ENCODE measurements around the gene GRIN2D.
"Not testable (repeated sequence)": the region's sequence is repeated elsewhere in the genome, so short reads cannot be mapped to it uniquely, and the experiment has no call there.

GRIN2D gene

DNA sequence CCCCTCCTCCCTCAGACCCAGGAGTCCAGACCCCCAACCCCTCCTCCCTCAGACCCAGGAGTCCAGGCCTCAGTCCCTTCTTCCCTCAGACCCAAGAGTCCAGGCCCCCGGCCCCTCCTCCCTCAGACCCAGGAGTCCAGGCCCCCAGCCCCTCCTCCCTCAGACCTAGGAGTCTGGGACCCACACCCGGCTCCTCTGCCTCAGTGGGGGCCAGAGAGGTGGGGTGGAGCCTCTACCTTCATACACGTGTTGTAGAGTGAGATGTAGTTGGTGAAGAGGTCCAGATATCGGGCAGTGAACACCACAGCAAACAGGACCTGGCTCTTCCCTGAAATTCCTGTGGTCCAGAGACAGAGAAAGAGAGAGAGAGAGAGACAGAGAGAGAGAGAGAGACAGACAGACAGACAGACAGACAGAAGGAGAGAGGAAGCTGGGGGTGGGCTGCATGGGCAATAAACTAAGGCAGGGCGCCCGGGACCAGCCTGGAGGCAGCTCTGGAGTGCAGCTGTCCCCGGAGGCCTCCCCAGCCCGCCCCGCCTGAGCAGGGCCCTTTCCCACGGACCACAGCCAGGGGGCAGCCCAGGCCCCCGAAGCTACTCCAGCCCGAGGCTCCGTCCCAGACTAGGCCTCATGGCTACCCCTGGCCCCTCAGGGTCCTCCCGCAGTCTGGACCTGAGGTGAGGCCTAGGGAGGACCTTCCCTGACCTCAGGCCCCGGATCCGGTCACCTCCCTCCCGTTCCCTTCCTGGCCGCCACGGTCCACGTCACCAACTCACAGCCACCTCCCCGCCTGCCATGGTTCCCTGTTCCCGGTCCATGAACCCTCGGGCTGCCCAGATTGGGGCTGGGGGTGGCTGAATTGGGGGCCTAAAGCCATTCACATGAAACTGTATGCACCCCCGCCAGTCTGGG lies 3.0 kb upstream of the GRIN2D start:
- peak overlapping the region; percentile 90 for H3K4me3 Mint-ChIP-seq
- H3K27ac Mint-ChIP-seq: peak overlapping the region; percentile 97
- peaks cover 35% of the 10 kb centered on the region for H3K4me1 Mint-ChIP-seq
- H3K27me3 Mint-ChIP-seq: peaks cover 8% of the 10 kb centered on the region
- peaks cover 6% of the 10 kb centered on the region for H3K36me3 Mint-ChIP-seq
- no peaks in the 10 kb centered on the region for H3K9me3 Mint-ChIP-seq

DNA sequence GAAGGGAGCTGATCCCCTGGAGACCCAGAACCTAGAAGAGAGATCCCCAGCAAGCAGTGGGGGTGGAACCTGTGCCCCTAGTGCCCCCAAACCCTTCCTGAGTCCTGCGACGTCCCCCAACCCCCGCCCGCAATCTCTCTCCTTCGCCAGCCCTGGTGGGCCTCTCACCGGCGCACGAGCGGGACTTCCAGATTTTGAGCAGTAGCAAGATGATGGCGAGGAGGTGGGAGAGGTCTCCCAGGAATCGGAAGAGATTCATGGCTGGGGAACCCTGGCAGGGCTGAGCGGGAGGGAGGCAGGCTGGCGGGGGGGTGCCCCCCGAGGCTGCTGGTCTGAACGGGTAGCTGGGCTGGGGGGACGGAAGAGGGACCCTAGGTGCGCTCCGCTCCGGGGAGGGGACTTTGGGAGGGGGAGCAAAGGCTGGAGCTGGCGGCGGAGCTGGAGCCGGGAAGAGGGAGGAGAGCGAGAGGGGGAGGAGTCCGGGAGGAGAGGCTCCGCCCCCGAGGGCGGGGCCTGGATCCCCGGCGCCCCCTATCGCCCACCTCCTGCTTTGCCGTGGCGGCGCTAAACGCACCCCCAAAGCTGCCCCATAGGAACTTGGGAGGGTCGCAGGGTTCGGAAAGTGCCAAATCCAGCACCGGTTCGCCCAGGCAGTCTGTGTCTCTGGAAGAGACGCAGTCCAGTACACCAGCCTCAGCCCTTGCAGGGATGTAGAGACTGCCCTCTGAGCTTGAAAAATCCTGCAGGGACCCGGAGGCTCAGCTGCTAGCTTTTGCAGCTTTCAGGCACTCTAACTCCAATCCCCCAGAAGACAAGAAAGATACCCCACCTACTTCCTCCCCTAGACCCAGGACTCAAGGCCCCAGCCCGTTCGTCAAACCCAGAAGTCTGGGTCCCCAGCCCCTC lies 2.1 kb upstream of the GRIN2D start, which contains the start of gene KDELR1:
Gene KDELR1, minus strand, starts transcription at position 452 of the 906 bp plus-strand sequence. Its CDS starts 193 bp downstream, at position 259.
- H3K4me1 Mint-ChIP-seq: peaks cover 42% of the 10 kb centered on the region
- H3K4me3 Mint-ChIP-seq: peak within 1 kb of the TSS; percentile 90
- H3K9me3 Mint-ChIP-seq: no peaks in the 10 kb centered on the region
- H3K27me3 Mint-ChIP-seq: peaks cover 11% of the 10 kb centered on the region
- H3K27ac Mint-ChIP-seq: peak within 1 kb of the TSS; percentile 97
- H3K36me3 Mint-ChIP-seq: peaks cover 3% of the 10 kb centered on the region

DNA sequence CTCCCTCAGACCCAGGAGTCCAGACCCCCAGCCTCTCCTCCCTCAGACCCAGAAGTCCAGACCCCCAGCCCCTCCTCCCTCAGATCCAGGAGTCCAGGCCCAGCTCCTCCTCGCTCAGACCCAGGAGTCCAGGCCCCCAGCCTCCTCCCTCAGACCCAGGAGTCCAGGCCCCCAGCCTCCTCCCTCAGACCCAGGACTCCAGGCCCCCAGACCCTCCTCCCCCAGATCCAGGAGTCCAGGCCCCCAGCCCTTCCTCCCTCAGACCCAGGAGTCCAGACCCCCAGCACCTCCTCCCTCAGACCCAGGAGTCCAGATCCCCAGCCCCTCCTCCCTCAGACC lies 1.5 kb upstream of the GRIN2D start:
- H3K9me3 Mint-ChIP-seq, H3K27ac Mint-ChIP-seq, H3K36me3 Mint-ChIP-seq: not testable (repeated sequence)
- Mint-ChIP-seq H3K4me3 (peak overlapping the region; percentile 90), H3K4me1 (peaks cover 42% of the 10 kb centered on the region), H3K27me3 (peaks cover 11% of the 10 kb centered on the region)

DNA sequence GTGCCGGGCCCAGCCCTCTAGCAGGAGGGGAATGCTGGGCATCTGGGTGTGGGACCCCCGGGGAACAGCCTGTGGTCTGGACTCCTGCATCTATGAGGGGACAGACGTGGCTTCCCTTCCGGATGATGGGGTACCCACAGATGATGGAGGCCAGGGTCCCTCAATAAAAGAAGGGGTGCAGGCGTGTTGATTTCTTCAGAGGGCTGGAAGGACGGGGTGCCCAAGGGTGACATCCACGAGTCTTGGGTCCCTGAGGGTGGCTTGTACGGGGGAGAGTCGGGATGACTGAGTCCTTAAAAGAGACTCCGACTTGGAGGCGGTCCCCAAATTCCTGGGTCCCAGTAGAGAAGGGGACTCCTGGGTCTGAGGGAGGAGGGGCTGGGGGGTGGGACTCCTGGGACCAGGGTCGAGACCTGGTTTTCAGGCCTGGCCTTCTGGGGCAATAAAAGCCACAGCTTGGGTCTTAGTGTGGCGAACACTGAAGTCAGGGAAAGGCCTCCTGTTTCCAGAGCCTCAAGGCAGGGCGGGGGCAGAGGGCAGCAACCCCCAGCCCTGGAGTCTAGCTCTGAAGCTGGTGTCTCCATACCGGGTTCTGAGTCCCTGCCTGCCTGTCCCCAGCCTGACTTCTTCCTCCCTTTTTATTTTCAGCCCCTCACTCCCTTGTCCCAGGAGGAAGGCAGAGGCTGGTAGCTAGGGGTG lies 459 bp upstream of the GRIN2D start:
- Mint-ChIP-seq H3K9me3 (no peaks in the 10 kb centered on the region), H3K27me3 (peaks cover 18% of the 10 kb centered on the region), H3K36me3 (peaks cover 3% of the 10 kb centered on the region), H3K4me3 (peak overlapping the region; percentile 44), H3K27ac (peak overlapping the region; percentile 46), H3K4me1 (peaks cover 51% of the 10 kb centered on the region)

DNA sequence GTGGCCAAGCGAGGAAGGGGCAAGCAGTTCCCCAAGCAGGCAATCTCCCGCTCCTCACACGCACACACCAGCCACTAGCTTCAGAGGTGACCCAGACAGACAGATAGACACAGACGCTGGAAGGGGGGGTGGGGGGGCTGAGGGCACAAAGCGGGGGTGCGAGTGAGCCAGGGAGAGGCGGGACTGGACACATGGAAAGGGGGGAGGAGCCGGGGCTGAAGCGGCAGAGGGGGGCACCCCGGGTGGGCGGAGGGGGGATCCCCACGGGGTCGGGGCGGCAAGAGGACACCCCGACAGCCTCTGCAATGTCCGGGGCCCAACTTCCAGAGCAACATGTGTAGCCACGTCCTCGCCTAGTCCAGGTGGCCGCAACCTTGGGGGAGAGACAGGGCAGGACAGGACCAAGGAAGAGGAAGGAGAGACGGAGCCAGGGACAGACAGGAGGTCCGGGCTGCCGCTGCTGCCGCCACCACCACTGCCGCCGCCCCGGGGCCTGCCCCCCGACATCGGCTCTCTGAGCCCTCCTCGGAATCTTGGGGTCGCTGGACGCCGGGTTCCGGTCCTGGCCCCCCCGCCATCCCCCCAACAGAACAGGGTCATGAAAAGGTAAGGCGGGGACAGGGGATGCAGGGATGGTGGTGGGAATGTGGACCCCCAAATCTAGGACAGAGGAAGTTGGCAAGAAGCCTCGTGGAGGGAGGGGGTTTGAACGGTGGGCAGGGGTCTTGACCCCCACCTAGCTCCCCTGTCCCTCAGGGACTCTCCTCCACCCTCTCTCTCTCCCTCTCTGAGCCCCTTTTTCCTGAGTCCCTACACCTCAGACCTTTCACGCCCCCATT lies 1.1 kb downstream of the GRIN2D start:
- peaks cover 56% of the 10 kb centered on the region for H3K4me1 Mint-ChIP-seq
- peak overlapping the region; percentile 47 for H3K4me3 Mint-ChIP-seq
- peaks cover 18% of the 10 kb centered on the region for H3K27me3 Mint-ChIP-seq
- H3K36me3 Mint-ChIP-seq: no peaks in the 10 kb centered on the region
- H3K27ac Mint-ChIP-seq: no peak overlapping the region
- no peaks in the 10 kb centered on the region for H3K9me3 Mint-ChIP-seq

DNA sequence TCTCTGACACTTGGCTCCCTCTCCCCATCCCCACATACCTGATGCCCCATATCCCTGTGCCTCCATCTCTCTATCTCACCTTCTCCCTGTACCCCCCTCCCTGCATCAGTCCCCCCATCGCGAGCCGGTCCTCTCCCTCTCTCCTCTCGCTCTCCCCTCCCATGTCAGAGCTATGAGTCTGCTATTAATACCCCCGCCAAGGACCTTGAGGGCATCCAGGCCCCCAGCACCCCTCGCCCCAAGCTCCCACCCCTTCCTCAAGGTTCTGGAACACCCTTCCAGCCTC lies 1.6 kb downstream of the GRIN2D start:
- H3K27me3 Mint-ChIP-seq: peaks cover 18% of the 10 kb centered on the region
- H3K27ac Mint-ChIP-seq: no peak overlapping the region
- H3K4me1 Mint-ChIP-seq: peaks cover 58% of the 10 kb centered on the region
- H3K4me3 Mint-ChIP-seq: peak overlapping the region; percentile 15
- H3K9me3 Mint-ChIP-seq: no peaks in the 10 kb centered on the region
- H3K36me3 Mint-ChIP-seq: no peaks in the 10 kb centered on the region

DNA sequence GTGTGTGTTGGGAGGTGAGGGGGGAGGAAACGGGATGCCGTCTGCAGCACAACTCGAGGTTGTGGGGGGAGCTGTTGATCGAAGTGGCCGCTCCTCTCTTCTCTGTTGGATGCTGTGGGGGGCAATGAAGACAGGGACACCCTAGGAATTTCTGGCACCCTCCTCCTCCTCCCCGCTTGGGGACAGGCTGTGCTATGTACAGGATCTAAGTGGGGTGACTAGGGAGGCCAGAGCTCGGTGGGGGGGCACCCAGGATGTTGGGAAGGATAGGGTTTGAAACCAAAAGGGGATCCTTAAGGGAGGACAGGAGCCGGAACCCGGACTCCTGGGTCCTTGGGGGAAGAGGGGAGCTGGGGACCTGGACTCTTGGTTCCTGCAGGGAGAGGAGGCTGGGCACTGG lies 2.0 kb downstream of the GRIN2D start:
- H3K4me1 Mint-ChIP-seq: peaks cover 54% of the 10 kb centered on the region
- no peak overlapping the region for H3K4me3 Mint-ChIP-seq
- no peak overlapping the region for H3K27ac Mint-ChIP-seq
- H3K27me3 Mint-ChIP-seq: peaks cover 18% of the 10 kb centered on the region
- no peaks in the 10 kb centered on the region for H3K9me3 Mint-ChIP-seq
- H3K36me3 Mint-ChIP-seq: no peaks in the 10 kb centered on the region

DNA sequence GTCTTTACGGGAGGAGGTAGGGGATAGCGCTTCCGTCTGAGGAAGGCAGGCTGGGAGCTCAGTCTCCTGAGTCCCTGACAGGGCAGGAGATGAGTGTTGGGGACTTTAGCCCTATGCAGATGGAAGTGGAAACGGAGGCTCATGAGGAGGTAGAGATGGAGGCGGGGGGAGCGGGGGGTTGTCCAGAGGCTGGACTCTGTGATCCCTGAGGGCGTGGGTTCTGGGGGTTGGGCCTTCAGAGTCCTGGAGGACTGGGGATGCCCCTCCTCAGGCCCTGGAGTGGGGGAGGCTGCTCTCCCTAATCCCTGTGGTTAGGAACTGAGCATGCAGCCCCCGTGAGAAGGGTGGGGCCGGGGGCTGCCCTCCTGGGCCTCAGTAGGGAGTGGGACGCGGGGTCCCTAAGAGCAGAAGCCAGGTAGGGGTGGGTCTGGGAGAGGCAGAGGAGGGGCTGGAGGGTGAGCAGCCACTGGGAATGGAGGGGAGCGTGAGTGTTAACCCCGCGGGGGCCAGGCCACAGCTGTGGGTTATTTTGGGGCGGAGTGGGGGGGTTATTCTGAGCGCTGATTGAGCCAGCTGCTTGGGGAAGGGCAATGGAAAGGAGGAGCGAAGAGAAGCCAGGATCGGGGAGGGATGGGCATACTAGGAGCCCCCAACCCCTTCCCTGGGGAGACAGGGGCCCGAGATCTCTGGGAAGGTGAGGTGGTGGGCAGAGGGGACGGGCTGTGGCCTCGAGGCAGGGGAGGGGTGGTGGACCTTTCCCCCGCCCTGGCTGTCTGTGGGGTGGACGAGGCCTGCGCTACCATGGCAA lies 2.8 kb downstream of the GRIN2D start:
- no peaks in the 10 kb centered on the region for H3K36me3 Mint-ChIP-seq
- no peaks in the 10 kb centered on the region for H3K9me3 Mint-ChIP-seq
- no peak overlapping the region for H3K4me3 Mint-ChIP-seq
- peaks cover 54% of the 10 kb centered on the region for H3K4me1 Mint-ChIP-seq
- no peak overlapping the region for H3K27ac Mint-ChIP-seq
- H3K27me3 Mint-ChIP-seq: peaks cover 18% of the 10 kb centered on the region

DNA sequence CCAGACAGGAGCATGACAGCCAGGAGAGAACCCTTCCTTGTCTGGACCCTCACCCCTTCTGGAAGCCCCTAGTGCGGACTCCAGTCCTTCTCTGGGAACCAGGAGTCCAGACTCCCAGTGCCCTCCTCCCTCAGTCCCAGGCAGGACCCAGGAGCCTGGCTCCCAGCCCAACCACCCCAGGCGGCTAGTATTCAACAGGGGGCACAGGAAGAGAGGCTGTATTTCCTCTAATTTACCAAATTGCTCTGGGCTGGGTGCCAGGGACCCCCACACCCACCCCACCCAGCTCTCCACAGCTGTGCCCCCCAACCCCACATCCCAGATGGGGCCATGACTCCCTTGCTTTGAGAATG lies 3.3 kb downstream of the GRIN2D start:
- H3K9me3 Mint-ChIP-seq: no peaks in the 10 kb centered on the region
- peaks cover 51% of the 10 kb centered on the region for H3K4me1 Mint-ChIP-seq
- peaks cover 18% of the 10 kb centered on the region for H3K27me3 Mint-ChIP-seq
- H3K4me3 Mint-ChIP-seq: no peak overlapping the region
- H3K27ac Mint-ChIP-seq: no peak overlapping the region
- H3K36me3 Mint-ChIP-seq: no peaks in the 10 kb centered on the region

DNA sequence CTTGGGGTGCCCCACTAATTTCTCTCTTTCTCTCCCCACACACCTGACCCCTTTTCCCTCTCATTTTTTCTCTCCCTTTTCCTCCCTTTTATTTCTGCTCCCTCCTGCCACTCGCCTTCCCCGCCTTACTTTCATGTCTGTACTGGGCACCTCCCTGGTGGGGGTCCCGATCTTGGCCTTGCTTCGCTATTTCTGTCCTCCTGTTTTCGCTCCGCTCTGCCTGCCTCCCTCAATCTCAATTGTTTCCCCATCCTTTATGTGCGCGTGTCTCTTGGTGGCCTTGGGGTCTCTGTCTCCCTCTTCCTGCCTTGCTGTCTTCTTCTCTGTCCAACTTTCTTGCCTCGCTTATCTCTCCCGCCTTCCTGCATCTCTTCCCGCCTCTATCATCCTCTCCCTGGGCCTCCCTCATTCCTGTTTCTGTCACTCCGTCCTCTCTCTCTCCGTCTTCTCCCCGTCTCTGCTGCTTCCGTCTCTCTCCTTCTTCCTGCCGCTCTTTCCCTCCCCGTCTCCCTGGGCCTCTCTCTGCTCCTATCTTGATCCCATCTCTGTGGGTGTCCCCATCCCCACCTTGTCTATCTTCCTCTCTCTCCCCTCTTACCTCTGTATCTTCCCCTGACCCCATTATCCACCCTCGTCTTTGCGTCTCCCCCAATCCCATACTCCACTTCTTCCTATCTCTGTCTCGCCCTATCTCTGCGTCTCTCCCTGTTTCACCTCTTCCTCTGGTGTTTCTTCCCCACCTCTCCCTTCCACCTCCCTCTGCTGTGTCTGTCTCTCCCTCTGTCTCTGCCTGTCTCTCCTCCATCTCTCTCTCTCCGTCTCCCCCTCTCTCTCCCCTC lies 4.0 kb downstream of the GRIN2D start:
- H3K4me1 Mint-ChIP-seq: peaks cover 48% of the 10 kb centered on the region

DNA sequence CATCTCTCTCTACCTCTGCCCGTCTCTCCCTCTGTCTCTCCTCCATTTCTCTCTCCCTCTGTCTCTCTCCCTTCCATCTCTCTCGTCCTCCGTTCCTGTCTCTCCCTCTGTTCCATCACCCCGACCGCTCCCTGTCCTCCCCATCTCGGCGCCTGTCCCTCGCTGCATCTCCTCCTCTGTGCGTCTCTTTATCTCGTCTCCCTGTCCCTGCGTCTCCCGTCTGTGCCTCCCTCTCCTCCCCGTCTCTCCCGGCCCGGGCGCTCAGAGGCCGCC lies 4.6 kb downstream of the GRIN2D start:
- Mint-ChIP-seq H3K27ac (peak overlapping the region; percentile 82), H3K4me1 (peaks cover 43% of the 10 kb centered on the region), H3K36me3 (no peaks in the 10 kb centered on the region), H3K4me3 (peak overlapping the region; percentile 86), H3K9me3 (no peaks in the 10 kb centered on the region), H3K27me3 (peaks cover 18% of the 10 kb centered on the region)

More for the DNA sequence above, 4.0 kb downstream of the GRIN2D start:
- H3K9me3 Mint-ChIP-seq: no peaks in the 10 kb centered on the region
- peak overlapping the region; percentile 82 for H3K27ac Mint-ChIP-seq
- H3K4me3 Mint-ChIP-seq: peak overlapping the region; percentile 86
- H3K27me3 Mint-ChIP-seq: peaks cover 18% of the 10 kb centered on the region
- H3K36me3 Mint-ChIP-seq: no peaks in the 10 kb centered on the region

DNA sequence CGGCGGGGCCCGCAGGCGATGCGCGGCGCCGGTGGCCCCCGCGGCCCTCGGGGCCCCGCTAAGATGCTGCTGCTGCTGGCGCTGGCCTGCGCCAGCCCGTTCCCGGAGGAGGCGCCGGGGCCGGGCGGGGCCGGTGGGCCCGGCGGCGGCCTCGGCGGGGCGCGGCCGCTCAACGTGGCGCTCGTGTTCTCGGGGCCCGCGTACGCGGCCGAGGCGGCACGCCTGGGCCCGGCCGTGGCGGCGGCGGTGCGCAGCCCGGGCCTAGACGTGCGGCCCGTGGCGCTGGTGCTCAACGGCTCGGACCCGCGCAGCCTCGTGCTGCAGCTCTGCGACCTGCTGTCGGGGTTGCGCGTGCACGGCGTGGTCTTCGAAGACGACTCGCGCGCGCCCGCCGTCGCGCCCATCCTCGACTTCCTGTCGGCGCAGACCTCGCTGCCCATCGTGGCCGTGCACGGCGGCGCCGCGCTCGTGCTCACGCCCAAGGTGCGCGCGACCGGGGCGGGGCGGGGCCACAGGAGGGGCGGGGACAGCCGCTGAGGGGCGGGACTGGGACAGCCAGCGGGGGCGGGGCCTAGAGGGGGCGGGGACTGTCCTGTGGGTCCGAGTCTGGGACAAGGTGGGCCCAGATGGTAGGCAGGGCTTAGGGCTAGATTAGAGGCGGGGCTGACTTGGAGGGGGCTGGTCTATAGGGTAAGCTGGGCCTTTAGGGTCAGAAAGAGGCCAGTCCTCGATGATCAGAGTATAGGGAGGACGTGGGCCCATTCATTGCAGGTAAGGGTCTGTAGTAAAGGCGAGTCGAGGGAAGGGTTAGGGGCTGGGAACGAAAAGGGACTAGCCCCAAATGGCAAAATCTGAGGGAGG lies 5.1 kb downstream of the GRIN2D start:
- peaks cover 46% of the 10 kb centered on the region for H3K4me1 Mint-ChIP-seq
- peaks cover 18% of the 10 kb centered on the region for H3K27me3 Mint-ChIP-seq
- no peaks in the 10 kb centered on the region for H3K9me3 Mint-ChIP-seq
- no peaks in the 10 kb centered on the region for H3K36me3 Mint-ChIP-seq
- peak overlapping the region; percentile 86 for H3K4me3 Mint-ChIP-seq
- peak overlapping the region; percentile 73 for H3K27ac Mint-ChIP-seq

Measured in activated naive CD4-positive, alpha-beta T cell treated with anti-CD3 and anti-CD28 coated beads, Interleukin-2, amount 50 U/mL, for 24 hours (primary cell).